GM08714 (cell line): ENCODE data around the gene TLE5.
"Not testable (repeated sequence)": the region's sequence is repeated elsewhere in the genome, so short reads cannot be mapped to it uniquely, and the experiment has no call there.

ENCODE experiments used
- H3K4me3 ChIP-seq: fragments of 200-500 bp; sonication (Bioruptor generic); 2 replicates; pipeline ENCODE4 v1.5.1; 2014; ENCODE audit warnings: mild to moderate bottlenecking, low read length, inconsistent platforms
- ZNF274 ChIP-seq: IDR thresholded peaks from 2 replicates; pipeline ENCODE4 v1.6.1; 2012; ENCODE audit warnings: mild to moderate bottlenecking, low read depth, low read length

TLE5 gene

DNA sequence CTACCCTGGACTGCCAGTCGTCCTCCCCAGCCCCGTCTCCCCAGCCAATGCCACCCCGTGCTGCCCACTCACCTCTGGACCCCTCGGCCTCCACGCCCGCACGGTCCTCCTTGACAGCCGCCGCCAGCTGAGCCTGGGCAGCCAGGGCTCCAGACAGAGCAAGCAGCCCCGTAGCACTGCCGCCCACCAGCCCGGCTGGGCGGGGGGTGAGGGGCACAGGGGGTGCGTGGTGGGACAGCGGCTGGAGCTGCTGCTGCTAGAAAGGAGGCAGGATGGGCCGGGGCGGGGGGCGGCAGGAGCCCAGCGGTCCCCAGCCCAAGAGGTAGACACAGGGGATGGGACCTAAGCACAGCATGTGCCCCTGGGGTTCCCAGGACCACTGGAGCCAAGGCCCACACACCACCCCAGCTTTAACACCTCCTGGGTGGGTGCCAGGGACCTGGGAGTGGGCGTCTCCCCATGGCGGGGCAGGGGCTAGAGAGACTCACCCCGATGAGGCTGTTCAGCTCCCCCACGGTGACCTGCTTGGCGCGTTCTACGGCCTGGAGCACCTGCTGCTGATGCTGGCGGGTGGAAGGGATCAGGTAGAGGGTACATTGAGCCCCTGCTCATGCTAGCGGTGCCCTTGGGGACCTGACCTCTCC lies 43.0 kb downstream of the TLE5 start:
- no peak for TF ChIP-seq ZNF274
- H3K4me3 ChIP-seq = no peak overlapping the region

DNA sequence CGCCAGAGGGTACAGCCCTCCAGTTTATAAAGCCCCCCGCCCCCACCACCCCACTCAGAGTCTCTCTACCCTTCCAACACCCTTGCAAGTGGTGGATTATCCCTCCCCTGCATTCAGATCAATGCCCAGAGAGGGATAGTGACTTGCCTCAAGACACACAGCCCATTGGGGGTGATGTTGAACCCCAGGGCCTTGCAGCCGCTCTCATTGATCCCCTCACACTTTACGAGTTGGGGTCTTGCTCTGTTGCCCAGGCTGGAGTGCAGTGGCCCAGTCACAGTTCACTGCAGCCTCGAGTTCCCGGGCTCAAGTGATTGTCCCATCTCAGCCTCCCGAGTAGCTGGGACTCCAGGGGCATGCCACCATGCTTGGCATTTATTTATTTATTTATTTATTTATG lies 44.4 kb downstream of the TLE5 start:
- no peak overlapping the region for H3K4me3 ChIP-seq
- TF ChIP-seq ZNF274 = no peak

DNA sequence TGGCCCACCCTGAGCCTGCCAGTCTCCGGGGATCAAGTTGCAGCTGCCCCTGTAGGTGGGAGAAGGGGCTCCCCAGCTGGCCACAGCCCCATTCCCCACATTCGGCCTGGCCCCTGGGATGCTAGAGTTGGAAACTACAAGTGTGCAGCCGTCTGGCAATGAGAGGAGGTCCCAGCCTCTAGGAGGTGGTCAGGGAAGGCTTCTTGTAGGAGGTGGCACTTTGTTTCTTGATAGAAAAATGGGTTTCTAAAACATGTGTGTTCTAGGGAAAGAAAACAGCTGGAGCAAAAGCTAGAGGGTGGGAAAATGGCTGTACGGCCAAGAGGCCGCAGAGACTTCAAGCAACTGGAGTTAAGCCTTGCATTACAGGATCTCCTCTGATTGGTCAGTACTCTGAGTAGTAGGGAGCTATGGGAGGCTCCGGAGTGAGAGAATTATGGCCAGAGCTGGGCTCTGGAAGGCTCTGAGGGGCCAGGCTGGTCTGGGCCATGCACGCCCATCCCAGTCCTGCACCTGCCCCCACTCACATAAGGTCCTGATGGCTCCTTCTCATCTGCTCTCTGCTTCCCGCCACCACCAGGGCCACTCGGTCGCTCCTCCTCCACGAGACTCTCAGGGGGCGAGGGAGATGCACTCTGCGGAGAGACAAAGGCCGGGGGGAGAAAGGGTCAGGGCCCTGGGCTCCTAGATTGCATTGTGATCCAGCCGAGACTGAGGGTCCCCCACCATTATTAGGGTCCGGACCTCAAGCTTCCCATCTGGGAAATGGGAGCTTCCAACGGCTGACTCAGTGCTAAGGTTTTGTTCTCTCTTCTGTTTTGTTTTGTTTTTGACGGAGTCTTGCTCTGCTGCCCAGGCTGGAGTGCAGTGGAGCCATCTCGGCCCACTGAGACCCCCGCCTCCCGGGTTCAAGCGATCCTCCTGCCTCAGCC lies 46.9 kb downstream of the TLE5 start:
- no peak for TF ChIP-seq ZNF274
- H3K4me3 ChIP-seq = no peak overlapping the region

DNA sequence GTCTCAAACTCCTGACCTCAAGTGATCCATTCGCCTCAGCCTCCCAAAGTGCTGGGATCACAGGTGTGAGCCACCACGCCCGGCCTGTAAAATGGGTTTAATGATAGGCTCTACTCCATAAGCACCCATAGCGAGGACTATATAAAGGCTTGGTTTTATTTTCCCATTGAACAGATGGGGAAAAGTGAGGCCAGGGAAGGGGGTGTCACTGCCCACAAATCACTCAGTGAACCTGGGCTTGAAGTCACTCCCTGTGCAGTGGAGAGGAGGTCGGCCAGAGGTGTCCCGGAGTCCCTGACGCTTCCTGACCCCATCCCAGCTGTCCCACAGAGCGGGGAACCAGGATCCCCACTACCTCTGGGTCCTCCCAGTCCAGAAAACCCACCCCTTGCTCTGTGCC lies 48.2 kb downstream of the TLE5 start:
- H3K4me3 ChIP-seq = no peak overlapping the region
- TF ChIP-seq ZNF274 = no peak

DNA sequence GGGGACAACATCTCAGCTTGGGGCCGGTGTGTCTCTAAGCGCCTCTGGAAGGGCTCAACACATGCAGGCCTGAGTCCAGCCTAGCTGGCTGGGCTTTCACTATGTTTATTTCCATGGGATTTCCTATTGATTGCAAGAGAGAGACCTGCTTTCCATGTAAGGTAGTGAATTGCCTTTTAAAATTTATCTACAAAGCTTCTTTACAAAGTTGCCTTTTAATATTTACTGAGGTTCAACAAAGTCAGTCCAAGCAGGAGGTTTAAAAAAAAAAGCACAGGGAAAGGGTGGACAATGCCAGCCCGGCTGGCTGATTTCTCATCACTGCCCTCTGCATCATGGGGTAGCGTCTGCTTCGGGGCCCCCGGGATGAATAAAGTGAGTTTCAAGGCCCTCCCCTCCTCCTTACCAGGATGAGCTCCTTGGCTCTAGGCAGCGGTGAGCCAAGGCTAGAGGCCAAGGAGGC lies 49.0 kb downstream of the TLE5 start:
- TF ChIP-seq ZNF274 = no peak
- no peak overlapping the region for H3K4me3 ChIP-seq

DNA sequence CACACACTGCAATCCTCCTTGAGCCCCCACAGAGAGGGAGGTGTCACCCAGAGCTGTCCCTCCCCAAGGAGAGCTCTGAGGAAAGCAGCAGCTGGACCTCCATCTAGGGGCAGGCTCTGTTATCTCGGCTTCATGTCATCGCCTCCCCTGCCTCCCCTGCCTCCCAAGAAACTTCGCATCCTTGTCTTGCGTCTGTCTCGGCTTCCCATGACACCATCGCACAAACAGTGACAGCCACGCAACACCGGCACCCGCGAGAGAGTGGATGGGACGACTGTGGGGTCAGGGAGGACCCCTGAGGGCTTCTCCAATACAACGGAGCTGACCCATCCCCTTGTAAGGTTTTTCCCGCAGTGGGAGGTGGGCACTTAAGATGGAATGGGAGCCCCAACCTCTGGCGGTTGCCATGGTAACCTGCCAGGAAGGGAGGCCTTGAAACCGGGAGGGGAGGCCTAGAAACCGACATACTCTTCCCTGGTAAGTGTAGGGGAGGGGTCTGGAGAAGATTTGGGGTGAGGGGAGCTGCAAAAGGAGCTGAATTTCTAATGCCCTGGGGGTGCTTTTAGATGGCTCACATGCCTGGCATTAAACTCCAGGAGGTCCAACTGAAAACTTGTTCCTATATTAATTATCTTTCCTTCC lies 49.6 kb downstream of the TLE5 start:
- H3K4me3 ChIP-seq = no peak overlapping the region
- no peak for TF ChIP-seq ZNF274

DNA sequence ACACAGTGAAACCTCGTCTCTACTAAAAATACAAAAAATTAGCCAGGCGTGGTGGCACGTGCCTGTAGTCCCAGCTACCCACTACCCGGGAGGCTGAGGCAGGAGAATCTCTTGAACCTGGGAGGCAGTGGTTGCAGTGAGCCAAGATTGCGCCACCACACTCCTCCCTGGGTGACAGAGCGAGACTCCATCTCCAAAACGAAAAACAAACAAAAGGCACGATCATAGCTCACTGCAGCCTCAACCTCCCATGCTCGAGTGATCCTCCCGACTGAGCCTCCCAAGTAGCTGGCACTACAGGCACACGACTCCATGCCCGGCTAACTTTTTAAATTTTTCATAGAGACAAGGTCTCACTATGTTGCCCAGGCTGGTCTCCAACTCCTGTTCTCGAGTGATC lies 50.2 kb downstream of the TLE5 start:
- not testable (repeated sequence) for H3K4me3 ChIP-seq

DNA sequence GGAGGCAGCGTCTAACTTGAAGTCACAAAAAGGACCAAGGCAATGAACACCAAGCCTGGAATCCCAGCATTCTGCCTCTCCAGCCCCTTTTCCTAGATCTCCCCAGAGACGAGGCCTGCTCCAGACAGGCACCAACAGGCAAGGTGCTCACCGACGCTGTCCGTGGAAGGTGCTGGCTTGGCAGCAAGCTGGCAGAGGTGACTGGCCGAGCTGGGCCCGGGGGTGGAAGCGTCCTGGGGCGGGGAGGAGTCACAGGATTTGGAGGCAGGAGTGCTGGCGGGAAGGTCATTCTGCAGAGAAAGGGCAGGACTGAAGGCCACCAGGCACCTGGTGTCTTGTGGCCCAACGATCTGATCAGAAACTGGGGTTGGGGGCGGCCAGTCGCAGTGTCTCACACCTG lies 51.4 kb downstream of the TLE5 start:
- no peak overlapping the region for H3K4me3 ChIP-seq
- no peak for TF ChIP-seq ZNF274

- TF ChIP-seq ZNF274 = no peak
- no peak overlapping the region for H3K4me3 ChIP-seq
Measured at GRCh38 chr19:3008994-3009393, 53.3 kb downstream of the TLE5 start.

DNA sequence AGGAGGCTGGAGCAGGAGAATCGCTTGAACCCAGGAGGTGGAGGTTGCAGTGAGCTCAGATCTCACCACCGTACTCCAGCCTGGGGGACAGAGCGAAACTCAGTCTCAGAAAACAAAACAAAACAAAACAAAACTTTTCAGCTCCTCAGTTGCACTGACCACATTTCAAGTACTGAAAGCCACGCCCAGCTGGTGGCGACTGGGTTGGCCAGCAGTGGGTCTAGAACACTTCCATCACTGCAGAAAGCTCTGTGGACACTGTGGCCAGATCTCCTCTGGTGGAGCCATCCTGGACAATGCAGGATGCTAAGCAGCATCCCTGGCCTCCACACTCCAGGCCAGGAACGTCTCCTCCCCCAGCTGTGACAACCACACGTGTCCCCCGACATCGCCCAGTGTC lies 54.3 kb downstream of the TLE5 start:
- no peak for TF ChIP-seq ZNF274
- H3K4me3 ChIP-seq = no peak overlapping the region

DNA sequence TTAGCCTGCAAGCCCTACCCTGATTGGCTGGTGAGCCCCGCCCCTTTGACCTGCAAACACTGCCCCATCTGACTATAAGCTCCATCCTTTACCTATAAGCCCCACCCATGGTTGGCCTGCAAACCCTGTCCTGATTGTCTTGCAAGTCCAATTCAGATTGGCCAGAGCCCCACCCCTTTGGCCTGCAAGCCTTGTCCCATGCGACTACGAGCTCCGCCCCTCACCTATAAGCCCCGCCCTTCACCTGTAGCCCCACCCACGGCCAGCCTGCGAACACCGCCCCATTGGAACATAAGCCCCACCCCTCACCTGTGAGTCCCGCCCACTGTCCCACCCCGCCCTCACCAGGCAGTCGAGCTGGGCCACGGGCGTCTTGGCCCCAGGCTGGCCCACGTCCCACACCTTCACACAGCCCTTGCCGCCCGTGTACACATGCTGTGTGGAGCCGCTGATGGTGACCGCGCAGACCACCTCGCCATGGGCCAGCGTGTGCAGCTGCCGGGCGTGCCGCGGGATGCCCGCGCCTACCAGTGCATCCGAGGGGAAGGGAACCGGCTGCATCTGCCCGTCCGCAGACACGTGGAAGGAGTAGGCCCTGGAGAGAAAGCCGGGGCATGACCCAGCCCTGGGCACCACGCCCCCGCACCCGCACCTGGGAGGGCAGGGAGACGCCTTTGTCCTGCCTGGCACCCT lies 56.1 kb downstream of the TLE5 start:
- H3K4me3 ChIP-seq = no peak overlapping the region
- TF ChIP-seq ZNF274 = no peak

DNA sequence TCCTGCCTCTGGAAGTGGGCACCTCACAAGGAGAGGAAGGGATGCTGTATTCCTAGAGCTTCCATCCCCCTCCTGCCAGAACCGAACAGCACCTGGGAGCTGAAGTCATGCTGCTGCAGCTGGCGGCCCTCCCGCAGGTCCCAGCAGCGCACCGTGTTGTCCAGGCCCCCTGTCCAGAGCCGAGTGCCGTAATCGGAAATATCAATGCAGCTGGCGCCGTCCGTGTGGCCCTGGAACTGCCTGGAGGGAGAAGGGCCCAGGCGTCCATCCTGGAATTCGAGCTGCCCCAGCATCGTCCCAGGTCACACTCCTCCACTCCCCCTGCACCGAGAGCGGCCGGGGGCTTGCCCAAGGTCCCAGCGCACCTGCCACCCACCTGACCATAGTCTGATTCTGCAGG lies 57.0 kb downstream of the TLE5 start:
- H3K4me3 ChIP-seq = no peak overlapping the region
- no peak for TF ChIP-seq ZNF274

DNA sequence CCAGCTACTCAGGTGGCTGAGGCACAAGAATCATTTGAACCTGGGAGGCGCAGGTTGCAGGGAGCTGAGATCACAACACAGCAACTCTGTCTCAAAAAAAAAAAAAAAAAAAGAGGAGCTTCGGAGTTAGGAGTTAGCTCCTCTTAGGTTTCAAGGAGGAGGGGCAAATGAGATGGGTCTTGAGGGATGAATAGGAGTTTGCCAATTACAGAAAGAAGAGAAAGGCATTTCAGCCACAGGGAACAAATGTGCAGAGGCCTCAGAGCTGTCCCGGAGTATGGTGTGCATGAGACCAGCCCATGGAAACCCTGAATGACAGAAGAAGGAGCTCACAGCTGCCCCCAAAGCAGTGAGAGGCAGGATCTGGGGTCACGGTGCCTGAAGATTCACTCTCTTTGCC lies 57.8 kb downstream of the TLE5 start:
- no peak overlapping the region for H3K4me3 ChIP-seq
- TF ChIP-seq ZNF274 = no peak

- TF ChIP-seq ZNF274 = no peak
- no peak overlapping the region for H3K4me3 ChIP-seq
Measured at GRCh38 chr19:3003046-3003445, 59.2 kb downstream of the TLE5 start.
